ENCODE data around the gene CHURC1. TPM values are rescaled to one million over a fixed set of nuclear protein-coding genes. Genes with fewer than 3 reads are reported as not detected.

Gene CHURC1
- total RNA-seq, 4 donors from 2014 or later, result 35.1 to 121 (median 62.4) TPM

DNA sequence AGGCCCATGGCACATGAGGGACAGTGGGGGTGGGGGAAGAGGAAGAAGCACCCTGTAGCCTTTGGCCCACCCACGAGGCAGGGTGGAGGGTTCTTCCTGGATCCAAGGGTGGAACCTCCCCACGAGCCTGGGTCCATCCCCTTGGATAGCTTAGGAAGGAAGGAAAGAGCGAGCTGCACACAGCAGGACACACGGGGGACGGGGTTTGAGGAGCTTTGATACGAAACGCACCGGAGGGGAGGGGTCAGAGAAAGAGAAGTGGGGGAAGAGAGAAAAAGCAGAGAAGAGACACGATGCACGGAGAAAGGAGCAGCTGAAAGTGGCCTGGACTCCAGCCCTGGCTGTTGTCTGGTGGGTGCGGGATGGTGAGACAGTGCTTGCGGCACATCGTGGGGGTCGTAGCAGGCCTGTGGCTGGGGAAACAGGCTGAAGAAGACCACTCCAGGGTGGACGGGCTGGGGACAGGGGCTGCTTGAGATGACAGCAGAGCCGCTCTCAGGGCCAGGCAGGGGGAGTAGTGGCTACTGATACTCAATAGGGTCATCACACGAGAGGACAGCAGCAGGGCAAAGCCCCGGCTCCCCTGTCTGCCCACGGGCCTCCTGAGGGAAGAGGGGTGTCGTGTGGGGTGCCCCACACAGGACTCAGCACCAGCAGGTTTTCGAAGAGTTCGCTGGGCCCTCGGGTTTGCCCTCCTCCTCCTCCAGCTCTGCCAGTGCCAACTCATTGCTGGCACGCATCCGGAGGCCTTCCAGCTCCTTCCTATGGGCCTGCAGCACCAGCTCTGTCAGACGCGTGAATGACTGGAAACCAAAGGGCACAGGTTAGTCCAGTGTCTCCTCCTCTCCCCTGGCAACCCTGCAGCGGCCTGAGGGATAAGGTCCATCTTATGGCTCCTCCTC, 33.7 kb downstream of the CHURC1 start:
- H3K4me1 ChIP-seq, result no peaks in the 10 kb centered on the region
- H3K27me3 ChIP-seq, result no peaks in the 10 kb centered on the region
- no peak overlapping the region for H3K4me3 ChIP-seq
- intact Hi-C loops (cut with DNase I; ENCODE audit: low total_unique reads), result no loop called here
- H3K36me3 ChIP-seq, result no peaks in the 10 kb centered on the region
- H3K27ac ChIP-seq, result no peak overlapping the region
- TF ChIP-seq, protein P1, sequence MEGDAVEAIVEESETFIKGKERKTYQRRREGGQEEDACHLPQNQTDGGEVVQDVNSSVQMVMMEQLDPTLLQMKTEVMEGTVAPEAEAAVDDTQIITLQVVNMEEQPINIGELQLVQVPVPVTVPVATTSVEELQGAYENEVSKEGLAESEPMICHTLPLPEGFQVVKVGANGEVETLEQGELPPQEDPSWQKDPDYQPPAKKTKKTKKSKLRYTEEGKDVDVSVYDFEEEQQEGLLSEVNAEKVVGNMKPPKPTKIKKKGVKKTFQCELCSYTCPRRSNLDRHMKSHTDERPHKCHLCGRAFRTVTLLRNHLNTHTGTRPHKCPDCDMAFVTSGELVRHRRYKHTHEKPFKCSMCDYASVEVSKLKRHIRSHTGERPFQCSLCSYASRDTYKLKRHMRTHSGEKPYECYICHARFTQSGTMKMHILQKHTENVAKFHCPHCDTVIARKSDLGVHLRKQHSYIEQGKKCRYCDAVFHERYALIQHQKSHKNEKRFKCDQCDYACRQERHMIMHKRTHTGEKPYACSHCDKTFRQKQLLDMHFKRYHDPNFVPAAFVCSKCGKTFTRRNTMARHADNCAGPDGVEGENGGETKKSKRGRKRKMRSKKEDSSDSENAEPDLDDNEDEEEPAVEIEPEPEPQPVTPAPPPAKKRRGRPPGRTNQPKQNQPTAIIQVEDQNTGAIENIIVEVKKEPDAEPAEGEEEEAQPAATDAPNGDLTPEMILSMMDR (IDR thresholded peaks at IDR 0.05), result no peak
- DNase-seq, result no peak
- no peaks in the 10 kb centered on the region for H3K9me3 ChIP-seq

DNA sequence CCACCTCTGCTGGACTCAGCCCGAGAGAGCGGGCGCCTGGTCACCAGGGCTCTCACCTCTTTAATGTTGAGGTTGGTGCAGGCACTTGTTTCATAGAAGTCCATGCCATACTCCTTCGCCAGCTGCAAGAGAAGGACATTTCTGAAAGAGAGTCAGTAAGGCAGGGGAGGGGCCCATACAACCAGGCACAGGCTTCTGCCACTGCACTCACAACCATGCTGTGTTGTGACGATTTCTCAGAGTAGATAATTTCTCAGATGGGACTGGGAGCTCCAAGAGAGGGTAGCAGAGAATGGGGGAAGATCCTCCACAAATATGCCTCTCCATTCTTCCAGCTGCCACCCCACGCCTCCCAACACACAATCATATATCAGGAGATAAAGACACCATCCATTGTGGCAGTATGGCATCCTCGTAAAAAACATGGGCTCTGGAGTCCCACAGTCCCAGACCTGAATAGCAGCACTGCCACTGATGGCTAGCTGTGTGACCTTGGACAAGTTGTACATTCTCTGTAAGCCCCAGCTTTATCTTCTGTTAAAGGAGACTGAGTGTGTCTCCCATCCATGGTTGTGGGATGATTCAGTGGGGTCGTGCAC, 34.5 kb downstream of the CHURC1 start:
- Histone ChIP-seq H3K9me3 (no peaks in the 10 kb centered on the region), H3K36me3 (no peaks in the 10 kb centered on the region), H3K27ac (no peak overlapping the region), H3K27me3 (no peaks in the 10 kb centered on the region), H3K4me3 (no peak overlapping the region), H3K4me1 (no peaks in the 10 kb centered on the region)
- TF ChIP-seq, protein P1 (IDR thresholded peaks at IDR 0.05), result no peak
- TF ChIP-seq POLR2A (IDR thresholded peaks at IDR 0.05), result no peak
- DNase-seq, result no peak
- intact Hi-C loops (cut with DNase I; ENCODE audit: low total_unique reads), result no loop called here

DNA sequence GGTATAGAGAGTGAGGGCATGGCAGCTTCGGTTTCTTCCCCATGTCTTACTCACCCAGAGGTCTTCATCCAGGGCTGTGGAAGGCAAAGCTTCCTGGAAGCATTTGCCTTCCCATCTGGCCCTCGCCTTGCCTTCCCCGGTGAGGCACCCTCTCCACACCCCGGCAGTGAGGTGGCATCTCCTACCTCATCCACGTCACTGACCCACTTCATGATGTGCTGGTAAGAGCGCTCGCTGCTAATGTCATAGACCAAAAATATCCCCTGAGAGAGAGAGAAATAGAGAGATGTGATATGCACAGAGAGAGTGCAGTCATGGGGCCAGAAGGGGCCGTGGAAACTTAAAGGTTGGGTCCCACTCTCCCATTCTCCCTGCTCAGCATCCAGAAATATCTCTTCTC, 36.6 kb downstream of the CHURC1 start:
- H3K9me3 ChIP-seq, result no peaks in the 10 kb centered on the region
- H3K27me3 ChIP-seq, result no peaks in the 10 kb centered on the region
- no peak overlapping the region for H3K4me3 ChIP-seq
- DNase-seq, result no peak
- H3K36me3 ChIP-seq, result no peaks in the 10 kb centered on the region
- intact Hi-C loops (cut with DNase I; ENCODE audit: low total_unique reads), result no loop called here
- TF ChIP-seq, protein P1 (IDR thresholded peaks at IDR 0.05), result no peak
- H3K4me1 ChIP-seq, result no peaks in the 10 kb centered on the region
- H3K27ac ChIP-seq, result no peak overlapping the region

DNA sequence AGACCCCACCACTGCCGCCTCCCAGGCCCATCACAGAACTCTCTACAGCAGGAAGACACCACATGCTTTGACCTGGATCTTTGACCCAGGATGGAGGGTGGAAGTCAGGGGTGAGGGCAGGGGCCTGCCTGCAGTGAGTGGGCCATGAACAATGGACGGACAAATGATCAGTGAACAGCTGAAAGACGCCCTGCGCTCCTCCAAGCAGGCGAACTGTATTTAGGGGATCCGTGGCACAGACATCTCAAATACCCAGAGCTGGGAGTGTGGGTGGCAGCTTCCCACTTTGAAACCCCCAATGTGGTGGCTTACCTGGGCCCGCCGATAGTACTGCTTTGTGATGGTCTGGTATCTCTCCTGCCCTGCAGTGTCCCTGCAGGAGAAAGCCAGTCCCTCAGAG, 37.0 kb downstream of the CHURC1 start:
- DNase-seq, result no peak
- no peaks in the 10 kb centered on the region for H3K4me1 ChIP-seq
- intact Hi-C loops (cut with DNase I; ENCODE audit: low total_unique reads), result no loop called here
- no peaks in the 10 kb centered on the region for H3K27me3 ChIP-seq
- H3K36me3 ChIP-seq, result no peaks in the 10 kb centered on the region
- H3K4me3 ChIP-seq, result no peak overlapping the region
- no peaks in the 10 kb centered on the region for H3K9me3 ChIP-seq
- TF ChIP-seq, protein P1 (IDR thresholded peaks at IDR 0.05), result no peak
- TF ChIP-seq POLR2A (IDR thresholded peaks at IDR 0.05), result no peak
- H3K27ac ChIP-seq, result no peak overlapping the region

DNA sequence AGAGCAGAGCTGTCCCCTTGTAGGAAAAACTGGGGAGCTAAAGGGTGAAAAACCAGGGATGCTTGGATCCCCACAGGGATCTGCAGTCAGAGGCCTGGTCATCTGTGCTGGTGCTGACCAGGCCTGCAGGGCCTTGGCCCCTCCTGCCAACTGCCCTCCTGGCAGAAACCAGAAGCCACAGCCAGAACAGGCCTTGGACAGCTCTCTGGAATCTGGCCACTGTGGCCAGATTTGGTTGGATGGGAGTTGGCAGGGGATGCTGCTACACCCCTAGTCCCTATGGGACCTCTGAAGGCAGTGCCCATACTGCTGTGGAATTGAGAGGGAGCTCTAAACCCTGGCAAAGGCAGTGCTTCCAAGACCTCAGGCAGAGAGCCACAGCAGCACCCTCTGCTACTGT, 37.5 kb downstream of the CHURC1 start:
- no peaks in the 10 kb centered on the region for H3K27me3 ChIP-seq
- no peak overlapping the region for H3K4me3 ChIP-seq
- H3K27ac ChIP-seq, result no peak overlapping the region
- H3K4me1 ChIP-seq, result no peaks in the 10 kb centered on the region
- no peaks in the 10 kb centered on the region for H3K36me3 ChIP-seq
- no peak for TF ChIP-seq POLR2A (IDR thresholded peaks at IDR 0.05)
- TF ChIP-seq, protein P1 (IDR thresholded peaks at IDR 0.05), result no peak
- intact Hi-C loops (cut with DNase I; ENCODE audit: low total_unique reads), result no loop called here
- peak in 1 of 2 donors; percentile 22 for DNase-seq
- no peaks in the 10 kb centered on the region for H3K9me3 ChIP-seq

Data from uterus (tissue), 4 donors.